PC-9 (cell line): Measurements from ENCODE around the gene HOXC12. TPM values are rescaled to one million over a fixed set of nuclear protein-coding genes. Genes with fewer than 3 reads are reported as not detected.
A peak's percentile ranks its signal among the peaks of the same experiment; 100 is the strongest.

Experiments
- BruUV-seq: library from RNA; stranded (reverse); fragments of 400-500 nt; replicated peaks from 2 replicates; lab custom pipeline; 2021; lab: Mats Ljungman, UMichigan
- CTCF ChIA-PET: fragments of 300-600 bp; sonication (Branson Sonifier 250); formaldehyde crosslinking; loops from one replicate; lab custom pipeline; 2022; ENCODE audit warnings: antibody characterized with exemption; lab: Charles Lee
- POLR2A ChIA-PET: fragments of 300-600 bp; sonication (Branson Sonifier 250); formaldehyde crosslinking; loops from one replicate; lab custom pipeline; 2022; ENCODE audit warnings: antibody characterized with exemption; ENCODE audit not compliant: unreplicated experiment; lab: Charles Lee
- DNase-seq, 2 experiments: peaks; one replicate each; pipeline versions ENCODE4 v3.0.0 to v3.0.0-alpha.2; 2015 to 2022; ENCODE audit warnings: mixed read lengths in 1 of 2
- H2AFZ ChIP-seq: fragments of 200-600 bp; sonication (generic); 2 replicates; pipeline ENCODE4 v1.8.1; 2017; ENCODE audit warnings: antibody characterized with exemption
- H3F3A ChIP-seq: fragments of 200-600 bp; sonication (generic); 2 replicates; pipeline ENCODE4 v1.8.1; 2017; ENCODE audit warnings: antibody characterized with exemption, mild to moderate bottlenecking, low read depth; ENCODE audit not compliant: insufficient read depth
- H3K27ac ChIP-seq: fragments of 200-600 bp; sonication (generic); 2 replicates; pipeline ENCODE4 v1.6.1; 2016; ENCODE audit warnings: mixed run types
- H3K27me3 ChIP-seq: fragments of 200-600 bp; sonication (generic); 2 replicates; pipeline ENCODE4 v1.6.1; 2016; ENCODE audit warnings: low read depth, mixed run types; ENCODE audit not compliant: insufficient read depth
- H3K36me3 ChIP-seq: fragments of 200-600 bp; sonication (generic); 2 replicates; pipeline ENCODE4 v1.6.1; 2016; ENCODE audit warnings: low read depth, mixed run types
- H3K4me1 ChIP-seq: fragments of 200-600 bp; sonication (generic); replicated peaks from 2 replicates; pipeline ENCODE4 v1.6.1; 2016; ENCODE audit warnings: mixed run types; ENCODE audit not compliant: insufficient read depth
- H3K4me2 ChIP-seq: fragments of 200-600 bp; sonication (generic); 2 replicates; pipeline ENCODE4 v1.6.1; 2017; ENCODE audit warnings: mixed run types
- H3K4me3 ChIP-seq: fragments of 200-600 bp; sonication (generic); 2 replicates; pipeline ENCODE4 v1.6.1; 2016; ENCODE audit warnings: mixed run types
- H3K79me2 ChIP-seq: fragments of 200-600 bp; sonication (generic); 2 replicates; pipeline ENCODE4 v1.6.1; 2017; ENCODE audit warnings: low read depth, mixed run types
- H3K9me2 ChIP-seq: fragments of 200-600 bp; sonication (generic); 2 replicates; pipeline ENCODE4 v1.8.1; 2017; ENCODE audit warnings: mild to moderate bottlenecking; ENCODE audit not compliant: insufficient read depth
- H3K9me3 ChIP-seq: fragments of 200-600 bp; sonication (generic); 2 replicates; pipeline ENCODE4 v1.8.1; 2016; ENCODE audit warnings: low read depth; ENCODE audit not compliant: insufficient read depth
- H4K20me1 ChIP-seq: fragments of 200-600 bp; sonication (generic); 2 replicates; pipeline ENCODE4 v1.8.1; 2017; ENCODE audit not compliant: insufficient read depth
- CTCF ChIP-seq: fragments of 200-600 bp; sonication (generic); conservative IDR thresholded peaks from 2 replicates; pipeline ENCODE4 v1.6.1; 2017; ENCODE audit warnings: mixed run types, antibody characterized with exemption, mild to moderate bottlenecking, moderate library complexity
- EZH2 ChIP-seq: fragments of 200-600 bp; sonication (generic); IDR thresholded peaks from 2 replicates; pipeline ENCODE4 v1.8.0; 2017; ENCODE audit warnings: antibody characterized with exemption, low read depth
- intact Hi-C: fragments of 100-400 bp; cut with micrococcal nuclease; formaldehyde crosslinking; loops from one replicate; pipeline ENCODE4 v1.10.0; 2022; ENCODE audit not compliant: unreplicated experiment
- microRNA-seq: library from miRNA; unstranded; fragments of <30 nt; microRNA quantifications from one replicate; pipeline ENCODE4 v1.2.0, GENCODE V29; 2021; ENCODE audit warnings: borderline number of aligned reads, borderline replicate concordance
- total RNA-seq: library from RNA; stranded (reverse); gene quantifications from 2 replicates; pipeline ENCODE4 v1.2.3, GENCODE V29; 2021

The HOXC12 gene
- total RNA-seq, 1 experiment from 2014 or later = 0.24 TPM

DNA sequence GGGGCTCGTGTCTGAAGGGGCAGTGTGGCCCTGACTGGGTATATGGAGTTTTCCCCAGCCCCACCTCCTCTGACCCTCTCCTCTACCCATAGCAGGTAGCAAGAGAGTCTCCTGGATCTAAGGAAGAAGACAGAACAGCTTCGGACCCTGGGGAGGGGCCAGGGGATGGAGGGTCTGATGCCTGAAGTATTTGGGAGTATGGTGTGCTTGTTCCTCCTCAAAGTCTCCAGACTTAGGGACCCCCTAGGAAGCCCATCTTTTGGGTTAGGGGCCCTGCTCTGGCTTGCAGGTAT, 53.5 kb downstream of the HOXC12 start:
- H3K9me3 ChIP-seq = no peaks in the 10 kb centered on the region
- H3K79me2 ChIP-seq = no peaks in the 10 kb centered on the region
- no peaks in the 10 kb centered on the region for H3K27me3 ChIP-seq
- no peak overlapping the region for H3K27ac ChIP-seq
- CTCF ChIA-PET = interaction anchor here (1.0 to 1.3 kb wide), 2 partner anchors 9 to 193 kb away, joined by 4 to 12 read pairs; no protein-coding TSS in a partner anchor
- POLR2A ChIA-PET = interaction anchor here (0.6 kb wide), 1 partner anchor 756 kb away, joined by 3 read pairs; a partner anchor contains a TSS
- H4K20me1 ChIP-seq = no peaks in the 10 kb centered on the region
- no peak overlapping the region for H3K4me3 ChIP-seq
- TF ChIP-seq EZH2 (no peak), CTCF (no peak)
- H2AFZ ChIP-seq = no peak overlapping the region
- intact Hi-C loops = loop anchor here (5.0 kb wide), 2 partner anchors 306 to 369 kb away; no protein-coding TSS in a partner anchor
- no TSS peak for BruUV-seq
- H3K36me3 ChIP-seq = no peaks in the 10 kb centered on the region
- DNase-seq = no peak
- H3K4me1 ChIP-seq = no peaks in the 10 kb centered on the region
- H3K9me2 ChIP-seq = no peaks in the 10 kb centered on the region
- no peaks in the 10 kb centered on the region for H3F3A ChIP-seq
- H3K4me2 ChIP-seq = no peak overlapping the region

Small RNA genes lying within 50 kb of the gene (microRNA-seq; reads per million reads assigned to microRNA genes)
- gene MIR196A2 = 41.7 reads per million, percentile 40 among the genes with 10 or more reads in this experiment

Other genes starting within 250 kb of the HOXC12 start
- gene CALCOCO1, start 227.5 kb upstream of the HOXC12 start, total RNA-seq = 67.4 and 88.9 TPM in 2 replicates
- gene CISTR, start 202.9 kb upstream of the HOXC12 start, total RNA-seq = not detected in 2 replicates
- 1.5 and 1.8 TPM in 2 replicates for gene HOXC13, start 16.1 kb upstream of the HOXC12 start, total RNA-seq
- gene HOXC11, start 18.2 kb downstream of the HOXC12 start, total RNA-seq = 2.4 and 2.9 TPM in 2 replicates
- 7.9 and 9.2 TPM in 2 replicates for gene HOTAIR, start 20.1 kb downstream of the HOXC12 start, total RNA-seq
- 1.1 and 1.4 TPM in 2 replicates for gene HOXC10, start 30.2 kb downstream of the HOXC12 start, total RNA-seq
- gene HOXC9, start 45.3 kb downstream of the HOXC12 start, total RNA-seq = 7.5 and 10.2 TPM in 2 replicates
- gene HOXC8, start 54.1 kb downstream of the HOXC12 start, total RNA-seq = 3.8 and 4.3 TPM in 2 replicates
- gene HOXC6, start 73.5 kb downstream of the HOXC12 start, total RNA-seq = 4.1 and 5.7 TPM in 2 replicates
- gene HOXC5, start 78.1 kb downstream of the HOXC12 start, total RNA-seq = 0.61 and 1.8 TPM in 2 replicates
- 3.8 and 4.7 TPM in 2 replicates for gene HOXC4, start 98.9 kb downstream of the HOXC12 start, total RNA-seq
- 37.8 and 53.7 TPM in 2 replicates for gene SMUG1, start 234.1 kb downstream of the HOXC12 start, total RNA-seq